ENCODE data around the gene IFNA16. TPM values are rescaled to one million over a fixed set of nuclear protein-coding genes. Genes with fewer than 3 reads are reported as not detected.
"Not testable (repeated sequence)": the region's sequence is repeated elsewhere in the genome, so short reads cannot be mapped to it uniquely, and the experiment has no call there.

The IFNA16 gene
- total RNA-seq, 2 donors from 2014 or later = not detected

DNA sequence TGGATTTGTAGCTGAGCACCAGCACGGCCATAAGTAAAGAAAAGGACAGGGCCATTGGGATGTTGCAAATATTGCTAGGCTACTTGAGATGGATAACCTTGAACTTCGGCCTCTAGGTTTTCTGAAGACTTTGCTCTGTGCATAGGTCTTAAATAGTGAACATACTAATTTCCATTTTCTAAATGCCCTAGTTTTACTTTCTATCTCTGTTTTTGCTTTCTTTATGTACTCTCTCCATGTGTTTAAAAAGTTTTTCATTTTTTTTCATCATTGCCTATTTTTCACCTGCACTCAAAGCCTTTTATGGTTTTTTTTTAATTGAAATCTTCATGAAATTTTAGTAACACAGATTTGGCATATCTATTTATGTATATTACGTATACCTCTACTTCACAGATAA, 10.1 kb downstream of the IFNA16 start, which contains the start of gene IFNA10:
TSS of gene IFNA10 (minus strand) at position 101 of the 400 bp plus-strand sequence. CDS start at position 55, 46 bp downstream.
- DNase-seq (ENCODE audit: low spot score); intact Hi-C loops (cut with DNase I): not testable (repeated sequence)

DNA sequence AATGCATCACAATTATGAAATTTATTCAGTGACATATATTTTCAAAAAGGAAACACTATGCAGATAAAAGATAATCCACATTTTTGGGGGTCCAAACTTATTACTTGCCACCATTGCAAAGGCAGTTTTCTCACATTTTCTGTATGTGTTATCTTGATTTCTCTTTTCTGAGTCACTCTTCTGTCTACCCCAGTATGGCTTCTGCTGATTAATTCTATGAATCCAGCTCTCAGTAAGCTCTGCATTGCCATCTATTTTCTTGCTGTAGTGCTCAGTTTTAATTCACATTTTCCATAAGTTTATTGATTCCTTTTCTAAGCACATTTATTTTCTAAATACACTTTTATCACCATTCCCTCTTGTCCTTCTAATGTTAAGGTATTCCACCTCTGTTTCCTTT, 11.9 kb downstream of the IFNA16 start:
- intact Hi-C loops (cut with DNase I) = no loop called here
- DNase-seq (ENCODE audit: low spot score) = no peak

DNA sequence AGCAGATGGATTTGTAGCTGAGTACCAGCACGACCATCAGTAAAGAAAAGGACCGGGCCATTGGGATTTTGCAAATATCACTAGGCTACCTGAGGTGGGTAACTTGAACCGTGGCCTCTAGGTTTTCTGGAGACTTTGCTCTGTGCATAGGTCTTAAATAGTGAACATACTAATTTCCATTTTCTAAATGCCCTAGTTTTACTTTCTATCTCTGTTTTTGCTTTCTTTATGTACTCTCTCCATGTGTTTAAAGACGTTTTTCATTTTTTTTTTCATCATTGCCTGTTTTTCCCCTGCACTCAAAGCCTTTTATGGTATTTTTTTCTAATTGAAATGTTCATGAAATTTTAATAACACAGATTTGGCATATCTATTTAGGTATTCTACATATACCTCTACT, 15.0 kb downstream of the IFNA16 start, which contains the start of gene IFNA7:
TSS of gene IFNA7 (minus strand) at position 101 of the 400 bp plus-strand sequence. CDS start at position 61, 40 bp downstream.
- DNase-seq (ENCODE audit: low spot score); intact Hi-C loops (cut with DNase I): not testable (repeated sequence)

DNA sequence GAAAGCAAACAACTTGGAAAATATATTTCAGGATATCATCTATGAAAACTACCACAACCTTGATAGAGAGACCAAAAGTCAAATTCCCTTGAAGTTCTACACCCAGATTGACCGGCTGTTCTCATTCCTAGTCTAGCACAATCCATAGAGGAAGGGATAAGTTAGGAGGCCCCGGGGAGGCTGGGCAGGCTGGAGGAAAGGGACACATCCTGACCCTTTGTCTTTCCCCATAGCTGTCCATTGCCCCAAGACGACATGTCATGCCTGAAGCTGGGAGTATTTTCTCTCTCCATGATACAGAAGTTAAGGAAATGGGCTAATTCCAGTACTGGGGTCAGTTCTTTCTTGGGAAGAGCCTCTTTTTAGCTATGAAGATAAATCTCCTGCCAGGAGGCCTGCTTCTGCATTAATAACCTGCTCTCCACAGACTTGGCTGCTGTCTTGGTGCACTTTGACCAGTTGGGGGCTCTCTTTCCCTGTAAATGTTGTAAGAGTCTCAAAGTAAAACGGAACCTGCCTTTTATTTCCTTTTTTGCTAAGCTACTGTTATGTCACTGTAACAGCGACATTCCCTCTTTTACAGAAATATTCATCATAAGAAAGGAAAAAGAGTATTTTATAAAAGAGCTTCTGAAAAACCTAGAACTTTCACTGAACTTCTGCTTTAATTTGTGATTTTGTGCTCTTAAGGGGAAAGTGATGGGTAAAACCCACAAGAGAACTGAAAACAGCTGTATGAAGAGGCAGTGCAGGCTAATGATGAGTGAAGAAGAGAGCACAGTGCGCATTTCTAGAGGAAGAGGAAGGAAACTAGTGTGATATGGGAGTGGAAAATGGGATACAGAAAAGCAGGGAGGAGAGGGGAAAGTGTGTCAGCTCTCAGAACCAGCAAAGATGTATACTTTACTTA, 22.0 kb downstream of the IFNA16 start:
- DNase-seq (ENCODE audit: low spot score); intact Hi-C loops (cut with DNase I): not testable (repeated sequence)

DNA sequence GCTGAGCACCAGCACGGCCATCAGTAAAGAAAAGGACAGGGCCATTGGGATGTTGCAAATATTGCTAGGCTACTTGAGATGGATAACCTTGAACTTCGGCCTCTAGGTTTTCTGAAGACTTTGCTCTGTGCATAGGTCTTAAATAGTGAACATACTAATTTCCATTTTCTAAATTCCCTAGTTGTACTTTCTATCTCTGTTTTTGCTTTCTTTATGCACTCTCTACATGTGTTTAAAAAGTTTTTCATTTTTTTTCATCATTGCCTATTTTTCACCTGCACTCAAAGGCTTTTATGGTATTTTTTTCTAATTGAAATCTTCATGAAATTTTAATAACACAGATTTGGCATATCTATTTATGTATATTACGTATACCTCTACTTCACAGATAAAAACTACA, 29.6 kb downstream of the IFNA16 start, which contains the start of gene IFNA4:
TSS of gene IFNA4 (minus strand) at position 101 of the 400 bp plus-strand sequence. CDS start at position 45, 56 bp downstream.
- DNase-seq (ENCODE audit: low spot score); intact Hi-C loops (cut with DNase I): not testable (repeated sequence)

DNA sequence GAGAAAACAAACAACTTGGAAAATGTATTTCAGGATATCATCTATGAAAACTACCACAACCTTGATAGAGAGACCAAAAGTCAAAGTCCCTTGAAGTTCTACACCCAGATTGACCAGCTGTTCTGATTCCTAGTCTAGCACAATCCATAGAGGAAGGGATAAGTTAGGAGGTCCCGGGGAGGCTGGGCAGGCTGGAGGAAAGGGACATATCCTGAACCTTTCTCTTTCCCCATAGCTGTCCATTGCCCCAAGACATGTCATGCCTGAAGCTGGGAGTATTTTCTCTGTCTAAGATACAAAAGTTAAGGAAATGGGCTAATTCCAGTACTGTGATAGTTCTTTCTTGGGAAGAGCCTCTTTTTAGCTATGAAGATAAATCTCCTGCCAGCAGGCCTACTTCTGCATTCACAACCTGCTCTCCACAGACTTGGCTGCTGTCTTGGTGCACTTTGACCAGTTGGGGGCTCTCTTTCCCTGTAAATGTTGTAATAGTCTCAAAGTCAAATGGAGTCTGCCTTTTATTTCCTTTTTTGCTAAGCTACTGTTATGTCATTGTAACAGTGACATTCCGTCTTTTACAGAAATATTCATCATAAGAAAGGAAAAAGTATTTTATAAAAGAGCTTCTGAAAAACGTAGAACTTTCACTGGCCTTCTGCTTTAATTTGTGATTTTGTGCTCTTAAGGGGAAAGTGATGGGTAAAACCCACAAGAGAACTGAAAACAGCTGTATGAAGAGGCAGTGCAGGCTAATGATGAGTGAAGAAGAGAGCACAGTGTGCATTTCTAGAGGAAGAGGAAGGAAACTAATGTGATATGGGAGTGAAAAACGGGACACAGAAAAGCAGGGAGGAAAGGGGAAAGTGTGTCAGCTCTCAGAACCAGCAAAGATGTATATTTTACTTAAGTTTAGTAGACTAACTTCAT, 34.0 kb downstream of the IFNA16 start:
- intact Hi-C loops (cut with DNase I); DNase-seq (ENCODE audit: low spot score): not testable (repeated sequence)

DNA sequence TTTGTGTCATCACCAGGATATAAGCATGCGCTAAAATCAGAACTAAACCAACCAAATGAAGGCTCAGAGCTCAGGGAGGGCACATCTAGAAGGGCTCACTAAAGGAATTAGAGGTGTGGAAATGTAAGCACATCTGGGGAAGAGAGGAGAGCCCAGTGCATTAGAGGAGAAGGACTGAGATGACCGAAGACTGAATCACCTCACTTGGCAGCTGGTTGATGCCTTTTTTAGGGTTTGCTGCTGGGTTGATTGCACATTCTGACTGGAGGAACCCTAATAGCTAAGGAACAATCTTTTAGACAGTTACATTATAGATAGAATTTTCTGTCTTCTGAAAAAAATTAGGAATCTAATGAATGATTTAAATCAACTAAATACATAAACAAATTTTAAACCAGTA, 42.4 kb downstream of the IFNA16 start:
- DNase-seq (ENCODE audit: low spot score) = no peak
- intact Hi-C loops (cut with DNase I) = no loop called here

DNA sequence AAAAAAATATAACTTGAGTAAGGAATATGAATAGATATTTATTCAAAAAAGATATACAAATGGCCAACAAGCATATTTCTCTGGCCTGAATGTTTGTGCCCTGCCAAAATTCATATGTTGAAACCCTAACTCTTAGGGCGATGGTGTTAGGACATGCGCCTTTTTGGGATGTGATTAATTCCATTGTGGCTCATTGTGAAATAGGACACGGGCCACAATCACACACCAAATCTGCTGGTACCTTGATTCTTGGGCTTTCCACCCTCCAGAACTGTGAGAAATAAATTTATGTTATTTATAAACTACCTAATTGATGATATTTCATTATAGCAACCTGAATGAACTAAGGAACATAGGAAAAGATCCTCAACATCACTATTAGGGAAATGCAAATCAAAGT, 45.0 kb downstream of the IFNA16 start:
- intact Hi-C loops (cut with DNase I) = no loop called here
- no peak for DNase-seq (ENCODE audit: low spot score)

DNA sequence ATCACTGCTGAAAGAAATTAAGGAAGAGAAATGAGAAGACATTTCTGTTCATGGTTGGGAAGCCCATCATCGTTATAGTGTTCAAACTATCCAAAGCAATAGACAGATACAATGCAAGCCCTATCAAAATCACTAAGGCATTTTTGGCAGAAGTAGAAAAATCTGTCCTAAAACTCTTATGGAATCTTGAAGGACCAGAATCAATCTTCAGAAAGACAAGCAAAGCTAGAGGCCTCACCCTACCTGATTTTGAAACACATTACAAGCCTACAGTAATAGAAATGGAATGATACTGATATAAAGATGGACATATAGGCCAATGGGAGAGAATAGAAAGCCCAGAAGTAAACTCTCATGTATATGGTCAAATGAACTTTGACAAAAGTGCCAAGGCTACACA, 45.8 kb downstream of the IFNA16 start:
- DNase-seq (ENCODE audit: low spot score) = no peak
- intact Hi-C loops (cut with DNase I) = no loop called here

DNA sequence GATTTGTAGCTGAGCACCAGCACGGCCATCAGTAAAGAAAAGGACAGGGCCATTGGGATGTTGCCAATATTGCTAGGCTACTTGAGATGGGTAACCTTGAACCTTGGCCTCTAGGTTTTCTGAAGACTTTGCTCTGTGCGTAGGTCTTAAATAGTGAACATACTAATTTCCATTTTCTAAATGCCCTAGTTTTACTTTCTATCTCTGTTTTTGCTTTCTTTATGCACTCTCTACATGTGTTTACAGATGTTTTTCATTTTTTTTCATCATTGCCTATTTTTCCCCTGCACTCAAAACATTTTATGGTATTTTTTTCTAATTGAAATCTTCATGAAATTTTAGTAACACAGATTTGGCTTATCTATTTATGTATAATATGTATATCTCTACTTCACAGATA, 50.6 kb downstream of the IFNA16 start, which contains the start of gene IFNA21:
TSS of gene IFNA21 (minus strand) at position 101 of the 400 bp plus-strand sequence. CDS start at position 53, 48 bp downstream.
- intact Hi-C loops (cut with DNase I) = not testable (repeated sequence)

More for the DNA sequence above, 50.6 kb downstream of the IFNA16 start, which contains the start of gene IFNA21:
- DNase-seq (ENCODE audit: low spot score) = not testable (repeated sequence)

Other genes starting within 250 kb of the IFNA16 start
- gene HACD4, start 185.7 kb downstream of the IFNA16 start, total RNA-seq = 1 to 10 TPM; 1.6 to 2.1 TPM
- not detected for gene IFNB1, start 139.4 kb downstream of the IFNA16 start, total RNA-seq
- not detected for gene IFNW1, start 75.5 kb downstream of the IFNA16 start, total RNA-seq
- gene IFNA21, start 50.7 kb downstream of the IFNA16 start, total RNA-seq = not detected
- gene IFNA4, start 29.7 kb downstream of the IFNA16 start, total RNA-seq = not detected
- gene IFNA7, start 15.1 kb downstream of the IFNA16 start, total RNA-seq = not detected
- gene IFNA10, start 10.2 kb downstream of the IFNA16 start, total RNA-seq = not detected
- gene IFNA17, start 10.9 kb upstream of the IFNA16 start, total RNA-seq = not detected
- not detected for gene IFNA14, start 22.7 kb upstream of the IFNA16 start, total RNA-seq
- gene IFNA5, start 88.0 kb upstream of the IFNA16 start, total RNA-seq = not detected
- gene KLHL9, start 118.1 kb upstream of the IFNA16 start, total RNA-seq = 10 to 100 TPM; 21.9 to 24.2 TPM
- gene IFNA6, start 133.6 kb upstream of the IFNA16 start, total RNA-seq = not detected
- not detected for gene IFNA13, start 150.7 kb upstream of the IFNA16 start, total RNA-seq
- gene IFNA2, start 168.1 kb upstream of the IFNA16 start, total RNA-seq = not detected
- gene IFNA8, start 191.8 kb upstream of the IFNA16 start, total RNA-seq = not detected
- not detected for gene IFNA1, start 223.1 kb upstream of the IFNA16 start, total RNA-seq